IMR-90 (cell line): Measurements from ENCODE around the gene ETFRF1. TPM values are rescaled to one million over a fixed set of nuclear protein-coding genes. Genes with fewer than 3 reads are reported as not detected.

Source experiments
- ATAC-seq: fragments of 200-7000 bp; cut with Tn5 transposase; 2 replicates; pipeline ENCODE4 v1.9.1; 2020; ENCODE audit warnings: low read depth, mild to moderate bottlenecking, moderate library complexity
- BruUV-seq: library from RNA; stranded (reverse); fragments of 400-500 nt; replicated peaks from 2 replicates; lab custom pipeline; 2021; lab: Mats Ljungman, UMichigan
- CTCF ChIA-PET: fragments of 300-600 bp; formaldehyde crosslinking; extraction: SDS; loops from one replicate; lab custom pipeline; 2021; ENCODE audit warnings: antibody characterized with exemption; lab: Yijun Ruan, JAX
- POLR2A ChIA-PET: fragments of 300-600 bp; sonication (Branson Sonifier 250); formaldehyde crosslinking; loops from one replicate; lab custom pipeline; 2022; ENCODE audit warnings: antibody characterized with exemption; ENCODE audit not compliant: unreplicated experiment; lab: Charles Lee
- DNase-seq: peaks from one replicate; pipeline ENCODE4 v3.0.0; 2013
- H2AFZ ChIP-seq: replicated peaks from 2 replicates; pipeline ENCODE3; 2013; ENCODE audit warnings: low read length, mild to moderate bottlenecking; ENCODE audit not compliant: poor library complexity
- H2AK5ac ChIP-seq: 2 replicates; pipeline ENCODE4 v1.6.1; 2013; ENCODE audit warnings: low read depth, low read length, inconsistent platforms
- H2AK9ac ChIP-seq: replicated peaks from 2 replicates; pipeline ENCODE3; 2013; ENCODE audit warnings: mild to moderate bottlenecking, low read depth, low read length, moderate library complexity; ENCODE audit not compliant: poor library complexity
- H2BK120ac ChIP-seq: 2 replicates; pipeline ENCODE4 v1.6.1; 2013; ENCODE audit warnings: low read depth, low read length, inconsistent platforms
- H2BK15ac ChIP-seq: 3 replicates; pipeline ENCODE4 v1.6.1; 2013; ENCODE audit warnings: low read depth, low read length, inconsistent platforms
- H2BK20ac ChIP-seq: 2 replicates; pipeline ENCODE4 v1.6.1; 2013; ENCODE audit warnings: low read depth, mild to moderate bottlenecking, inconsistent platforms, low read length, moderate library complexity
- H2BK5ac ChIP-seq: 2 replicates; pipeline ENCODE4 v1.6.1; 2013; ENCODE audit warnings: mild to moderate bottlenecking, low read depth, low read length, inconsistent platforms; ENCODE audit not compliant: poor library complexity, severe bottlenecking
- H3K14ac ChIP-seq: replicated peaks from 2 replicates; pipeline ENCODE4 v1.6.1; 2013; ENCODE audit warnings: low read depth, low read length, inconsistent platforms
- H3K18ac ChIP-seq: 2 replicates; pipeline ENCODE4 v1.6.1; 2013; ENCODE audit warnings: low read depth, low read length, control low read depth
- H3K23ac ChIP-seq: 2 replicates; pipeline ENCODE4 v1.6.1; 2013; ENCODE audit warnings: low read depth, low read length, inconsistent platforms
- H3K27ac ChIP-seq: 2 replicates; pipeline ENCODE4 v1.5.1; 2013; ENCODE audit warnings: mild to moderate bottlenecking, control low read depth, low read length; ENCODE audit not compliant: insufficient read depth
- H3K27me3 ChIP-seq: 2 replicates; pipeline ENCODE4 v1.6.1; 2013; ENCODE audit warnings: low read length; ENCODE audit not compliant: control insufficient read depth, insufficient read depth
- H3K36me3 ChIP-seq: 2 replicates; pipeline ENCODE4 v1.6.1; 2013; ENCODE audit warnings: low read length, mixed read lengths; ENCODE audit not compliant: control insufficient read depth, insufficient read depth
- H3K4ac ChIP-seq: 2 replicates; pipeline ENCODE4 v1.6.1; 2013; ENCODE audit warnings: low read depth, low read length, inconsistent platforms
- H3K4me1 ChIP-seq: 2 replicates; pipeline ENCODE4 v1.6.1; 2013; ENCODE audit warnings: low read length, mixed read lengths; ENCODE audit not compliant: control insufficient read depth, insufficient read depth
- H3K4me2 ChIP-seq: 2 replicates; pipeline ENCODE4 v1.6.1; 2013; ENCODE audit warnings: low read depth, mild to moderate bottlenecking, control low read depth, low read length, moderate library complexity
- H3K4me3 ChIP-seq: 2 replicates; pipeline ENCODE4 v1.5.1; 2013; ENCODE audit warnings: low read depth, mild to moderate bottlenecking, control low read depth, low read length, moderate library complexity; ENCODE audit not compliant: insufficient read depth
- H3K56ac ChIP-seq: 2 replicates; pipeline ENCODE4 v1.6.1; 2013; ENCODE audit warnings: low read length, inconsistent platforms; ENCODE audit not compliant: insufficient read depth; ENCODE audit errors: extremely low read depth
- H3K79me1 ChIP-seq, 2 experiments: 2 replicates each; pipeline ENCODE4 v1.6.1; 2013; ENCODE audit warnings: low read length in 2 of 2, inconsistent platforms in 1 of 2, low read depth in 1 of 2
- H3K9ac ChIP-seq: 2 replicates; pipeline ENCODE4 v1.6.1; 2013; ENCODE audit warnings: low read depth, low read length, control low read depth
- H3K9me1 ChIP-seq: 2 replicates; pipeline ENCODE4 v1.6.1; 2013; ENCODE audit warnings: low read length, inconsistent platforms; ENCODE audit not compliant: insufficient read depth
- H3K9me3 ChIP-seq: 2 replicates; pipeline ENCODE4 v1.6.1; 2013; ENCODE audit warnings: low read length; ENCODE audit not compliant: control insufficient read depth, insufficient read depth
- H4K20me1 ChIP-seq: 2 replicates; pipeline ENCODE4 v1.6.1; 2013; ENCODE audit warnings: low read length, inconsistent platforms; ENCODE audit not compliant: insufficient read depth
- H4K5ac ChIP-seq: 2 replicates; pipeline ENCODE4 v1.6.1; 2013; ENCODE audit warnings: mild to moderate bottlenecking, low read depth, low read length, control low read depth
- H4K8ac ChIP-seq, 2 experiments: 2 replicates each; pipeline ENCODE4 v1.6.1; 2013; ENCODE audit warnings: low read depth in 2 of 2, low read length in 2 of 2, control low read depth in 1 of 2, inconsistent platforms in 1 of 2
- H4K91ac ChIP-seq: 2 replicates; pipeline ENCODE4 v1.6.1; 2013; ENCODE audit warnings: low read depth, low read length, inconsistent platforms; ENCODE audit not compliant: insufficient read depth
- BHLHE40 ChIP-seq: fragments of 150-350 bp; IDR thresholded peaks from 2 replicates; pipeline ENCODE4 v1.6.1; 2016; ENCODE audit warnings: mild to moderate bottlenecking, low read depth, low read length
- CEBPB ChIP-seq: IDR thresholded peaks from 2 replicates; pipeline ENCODE4 v1.6.1; 2012; ENCODE audit warnings: low read depth, low read length, improper control_type of control experiment
- CHD1 ChIP-seq: IDR thresholded peaks from 2 replicates; pipeline ENCODE4 v1.6.1; 2012; ENCODE audit warnings: low read depth, low read length, improper control_type of control experiment
- FOS ChIP-seq: fragments of 150-350 bp; IDR thresholded peaks from 2 replicates; pipeline ENCODE4 v1.6.1; 2016; ENCODE audit warnings: low read depth, low read length
- MAFK ChIP-seq: IDR thresholded peaks from 2 replicates; pipeline ENCODE4 v1.6.1; 2012; ENCODE audit warnings: low read depth, low read length, improper control_type of control experiment
- MAZ ChIP-seq: IDR thresholded peaks from 2 replicates; pipeline ENCODE4 v1.6.1; 2012; ENCODE audit warnings: low read depth, mild to moderate bottlenecking, low read length, improper control_type of control experiment, moderate library complexity, borderline replicate concordance
- NFE2L2 ChIP-seq: fragments of 150-350 bp; IDR thresholded peaks from 2 replicates; pipeline ENCODE4 v1.6.1; 2016; ENCODE audit warnings: low read depth, mild to moderate bottlenecking, low read length
- RAD21 ChIP-seq: IDR thresholded peaks from 2 replicates; pipeline ENCODE4 v1.6.1; 2012; ENCODE audit warnings: low read length, improper control_type of control experiment
- RCOR1 ChIP-seq: IDR thresholded peaks from 2 replicates; pipeline ENCODE4 v1.6.1; 2012; ENCODE audit warnings: mild to moderate bottlenecking, low read length, improper control_type of control experiment; ENCODE audit not compliant: insufficient replicate concordance
- WGBS, 2 experiments: methylation state at CpG; one replicate each; pipeline versions ENCODE4 v1.1.5 to v1.1.7; 2013; ENCODE audit warnings: missing lambda C conversion rate in 2 of 2; ENCODE audit not compliant: insufficient read length in 1 of 2; ENCODE audit errors: extremely low coverage in 2 of 2; 5-methylcytosine and 5-hydroxymethylcytosine counted together
- dilution Hi-C: fragments of 300-500 bp; cut with HindIII; formaldehyde crosslinking; loops from one replicate; pipeline ENCODE4 v1.14.3; 2018; ENCODE audit warnings: low sequenced_read_pairs; ENCODE audit not compliant: unreplicated experiment
- in situ Hi-C: fragments of 300-500 bp; cut with MboI; formaldehyde crosslinking; loops from 3 replicates; pipeline ENCODE4 v1.14.3; 2019; ENCODE audit warnings: low sequenced_read_pairs, inconsistent platforms, mixed read lengths
- intact Hi-C: fragments of 100-400 bp; cut with micrococcal nuclease; formaldehyde crosslinking; loops from 2 replicates; pipeline ENCODE4 v1.10.0; 2022
- polyA plus RNA-seq, 3 experiments: library from polyadenylated mRNA; depleted of rRNA; stranded (reverse); fragments of >200 nt; gene quantifications; 2 replicates each; pipeline ENCODE4 v1.2.3, GENCODE V29; 2012; ENCODE audit warnings: low replicate concordance in 1 of 3
- total RNA-seq: library from RNA; depleted of rRNA; stranded (reverse); fragments of >200 nt; gene quantifications from 2 replicates; pipeline ENCODE4 v1.2.3, GENCODE V29; 2012
- TF ChIP-seq, protein P1 (sequence below): fragments of 150-350 bp; IDR thresholded peaks from 2 replicates; pipeline ENCODE4 v1.6.1; 2016; ENCODE audit warnings: low read depth, mild to moderate bottlenecking, low read length, moderate library complexity, borderline replicate concordance

ETFRF1 gene
- total and polyA plus RNA-seq, 2 of the 4 experiments (the other 2 are of a cell fraction), result 8.6 to 14.4 TPM

DNA sequence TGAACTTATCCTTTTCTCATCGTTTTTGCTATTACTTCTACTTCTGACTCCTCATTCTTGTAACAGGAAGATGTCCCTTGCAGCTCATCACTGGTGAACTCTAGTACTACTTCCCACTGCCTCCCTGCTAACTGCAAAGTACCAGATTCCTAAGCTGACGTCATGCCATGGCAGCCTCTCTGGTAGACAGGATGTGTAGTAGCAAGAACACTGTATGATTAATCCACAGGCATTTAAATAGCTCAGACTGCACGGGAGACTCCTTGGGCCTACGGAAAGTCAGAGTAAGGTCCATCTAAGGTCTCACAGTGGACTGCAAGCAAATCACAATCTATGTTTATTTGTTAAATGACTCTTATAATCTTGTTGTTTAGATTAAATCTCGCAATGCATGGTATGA is 43.6 kb upstream of the ETFRF1 start:
- no peak overlapping the region for H3K4me3 ChIP-seq
- H2AK9ac ChIP-seq, result no peak overlapping the region
- H2BK15ac ChIP-seq, result peak overlapping the region; percentile 57; the same call in 2 of the 3 replicates
- BruUV-seq, result no TSS peak
- peak overlapping the region; percentile 47; the same call in 1 of the 2 replicates for H3K4ac ChIP-seq
- peak overlapping the region; percentile 59; the same call in 1 of the 2 replicates for H4K5ac ChIP-seq
- no peak overlapping the region for H2AK5ac ChIP-seq
- intact Hi-C loops, result no loop called here
- peak overlapping the region; percentile 78; the same call in 1 of the 2 replicates for H3K23ac ChIP-seq
- peak overlapping the region; percentile 75 for H3K14ac ChIP-seq
- no peaks in the 10 kb centered on the region for H3K9me3 ChIP-seq
- H4K20me1 ChIP-seq, result no peaks in the 10 kb centered on the region
- ChIA-PET CTCF (interaction anchor here (0.5 kb wide), 2 partner anchors 249 to 255 kb away, joined by 3 to 4 read pairs; no protein-coding TSS in a partner anchor), POLR2A (interaction anchor here (0.6 kb wide), 1 partner anchor 122 kb away, joined by 3 read pairs; no protein-coding TSS in a partner anchor)
- peak overlapping the region; percentile 96 for H2BK120ac ChIP-seq
- no peaks in the 10 kb centered on the region for H3K27me3 ChIP-seq
- H4K8ac ChIP-seq, result peak overlapping the region; percentile 6 to 88; a peak in 3 of 4 replicates
- TF ChIP-seq RCOR1 (peak; percentile 84), BHLHE40 (peak; percentile 96), CEBPB (peak; percentile 64; the same call in 1 of the 2 replicates), CHD1 (0 out of 2 replicates have a peak, but pooled peaks have one; percentile 83), MAZ (0 out of 2 replicates have a peak, but pooled peaks have one; percentile 27), RAD21 (peak; percentile 15), NFE2L2 (no peak; the same call in 1 of the 2 replicates), FOS (peak; percentile 97), MAFK (0 out of 2 replicates have a peak, but pooled peaks have one; percentile 23)
- TF ChIP-seq, protein P1, sequence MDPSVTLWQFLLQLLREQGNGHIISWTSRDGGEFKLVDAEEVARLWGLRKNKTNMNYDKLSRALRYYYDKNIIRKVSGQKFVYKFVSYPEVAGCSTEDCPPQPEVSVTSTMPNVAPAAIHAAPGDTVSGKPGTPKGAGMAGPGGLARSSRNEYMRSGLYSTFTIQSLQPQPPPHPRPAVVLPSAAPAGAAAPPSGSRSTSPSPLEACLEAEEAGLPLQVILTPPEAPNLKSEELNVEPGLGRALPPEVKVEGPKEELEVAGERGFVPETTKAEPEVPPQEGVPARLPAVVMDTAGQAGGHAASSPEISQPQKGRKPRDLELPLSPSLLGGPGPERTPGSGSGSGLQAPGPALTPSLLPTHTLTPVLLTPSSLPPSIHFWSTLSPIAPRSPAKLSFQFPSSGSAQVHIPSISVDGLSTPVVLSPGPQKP, result no peak
- peaks cover 16% of the 10 kb centered on the region for H3K4me1 ChIP-seq
- peaks cover 12% of the 10 kb centered on the region for H3K9me1 ChIP-seq
- peak overlapping the region; percentile 95 for H2BK20ac ChIP-seq
- H3K9ac ChIP-seq, result peak overlapping the region; percentile 35; the same call in 1 of the 2 replicates
- dilution Hi-C loops, result no loop called here
- peak overlapping the region; percentile 92 for H3K27ac ChIP-seq
- peak overlapping the region; percentile 70 for H3K56ac ChIP-seq
- peak overlapping the region; percentile 61 for H4K91ac ChIP-seq
- no peaks in the 10 kb centered on the region for H3K36me3 ChIP-seq
- no peak overlapping the region for H2AFZ ChIP-seq
- H3K79me1 ChIP-seq, result no peaks in the 10 kb centered on the region
- no CpG with 5 or more reads among the region's 5 CpGs for WGBS, 2 experiments
- in situ Hi-C loops, result no loop called here
- H2BK5ac ChIP-seq, result peak overlapping the region; percentile 96
- DNase-seq, result peak; percentile 100
- H3K4me2 ChIP-seq, result peak overlapping the region; percentile 19; the same call in 1 of the 2 replicates
- ATAC-seq, result peak; percentile 98
- H3K18ac ChIP-seq, result peak overlapping the region; percentile 45; the same call in 1 of the 2 replicates
